ENCODE data around the gene ZDHHC24.
"Not testable (repeated sequence)": the region's sequence is repeated elsewhere in the genome, so short reads cannot be mapped to it uniquely, and the experiment has no call there.

The ZDHHC24 gene

DNA sequence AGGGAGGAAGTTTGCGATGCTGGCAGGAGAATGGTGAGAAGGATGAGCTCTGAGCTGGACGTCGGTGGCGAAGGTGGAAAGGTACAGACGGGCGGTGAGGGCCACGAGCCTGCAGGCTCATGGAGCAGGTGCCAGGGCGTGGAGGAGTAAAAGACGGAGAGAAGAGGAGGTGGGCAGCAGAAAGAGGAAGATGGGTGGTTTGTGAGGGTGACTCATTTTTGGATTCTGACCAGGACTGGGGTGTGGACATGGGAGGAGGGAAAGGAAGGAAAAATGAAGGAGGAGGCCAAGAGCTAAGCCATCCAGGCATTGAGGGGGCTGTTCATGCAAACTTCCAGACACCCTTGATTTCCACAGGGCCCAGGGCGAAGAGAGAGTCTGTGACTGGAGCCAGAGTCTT is 3.5 kb downstream of the ZDHHC24 start:
- no peaks in the 10 kb centered on the region for H3K9me3 Mint-ChIP-seq
- H3K4me1 Mint-ChIP-seq = peaks cover 49% of the 10 kb centered on the region
- peaks cover 48% of the 10 kb centered on the region for H3K36me3 Mint-ChIP-seq
- no peak for ATAC-seq
- H3K4me3 Mint-ChIP-seq = peak overlapping the region; percentile 82
- H3K27ac Mint-ChIP-seq = peak overlapping the region; percentile 90
- DNase-seq (ENCODE audit: low spot score in 2 of 2) = no peak

- Mint-ChIP-seq H3K36me3 (peaks cover 52% of the 10 kb centered on the region), H3K27ac (peak overlapping the region; percentile 90), H3K4me1 (peaks cover 48% of the 10 kb centered on the region), H3K4me3 (peak overlapping the region; percentile 82), H3K9me3 (no peaks in the 10 kb centered on the region)
- DNase-seq (ENCODE audit: low spot score in 2 of 2) (no peak), ATAC-seq (no peak)
Observed at GRCh38 chr11:66541892-66542291, 4.0 kb downstream of the ZDHHC24 start.

- DNase-seq (ENCODE audit: low spot score in 2 of 2); H3K4me3 Mint-ChIP-seq; H3K9me3 Mint-ChIP-seq; H3K27ac Mint-ChIP-seq; ATAC-seq: not testable (repeated sequence)
- Mint-ChIP-seq H3K36me3 (peaks cover 65% of the 10 kb centered on the region), H3K4me1 (peaks cover 41% of the 10 kb centered on the region)
Observed at GRCh38 chr11:66540598-66540997, 5.2 kb downstream of the ZDHHC24 start.

- Mint-ChIP-seq H3K4me3 (no peak overlapping the region), H3K4me1 (peaks cover 34% of the 10 kb centered on the region), H3K27ac (peak overlapping the region; percentile 32), H3K36me3 (peaks cover 69% of the 10 kb centered on the region), H3K9me3 (no peaks in the 10 kb centered on the region)
- DNase-seq (ENCODE audit: low spot score in 2 of 2) = no peak
- ATAC-seq = no peak
Observed at GRCh38 chr11:66539870-66540213, 6.0 kb downstream of the ZDHHC24 start.

DNA sequence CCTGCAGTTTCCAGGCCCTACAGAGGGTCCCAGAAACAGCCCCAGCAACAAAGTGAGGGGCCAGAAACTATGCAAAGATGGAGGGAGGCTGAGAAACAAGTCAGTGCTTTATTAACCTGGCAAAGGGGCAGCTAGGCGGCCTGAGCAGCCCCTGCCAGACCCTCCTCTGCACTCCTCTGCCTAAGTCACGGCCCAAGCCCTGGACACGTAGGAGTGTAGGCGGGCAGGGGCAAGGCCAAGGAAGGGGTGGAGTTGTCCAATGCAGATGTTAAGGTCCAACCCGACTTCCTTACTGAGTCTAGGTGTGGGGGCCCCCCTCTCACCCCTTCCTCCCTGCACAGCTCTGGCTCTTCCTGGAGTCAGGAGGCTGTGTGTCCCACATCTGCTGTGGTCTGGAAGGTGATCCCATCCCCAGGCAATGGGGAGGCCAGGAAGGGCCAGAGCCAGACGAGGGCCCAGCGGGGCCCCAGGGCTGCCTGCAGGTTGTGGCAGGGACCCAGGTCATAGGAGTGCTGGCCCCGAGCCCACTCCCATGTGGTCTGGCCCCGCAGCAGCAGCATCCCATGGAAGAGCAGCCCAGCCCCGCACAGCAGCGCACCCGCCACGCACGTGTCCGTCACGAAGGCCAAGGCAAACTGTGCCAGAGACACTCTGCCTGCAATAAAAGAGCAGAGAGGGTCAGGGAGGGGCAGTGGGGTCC is 6.5 kb downstream of the ZDHHC24 start:
- DNase-seq (ENCODE audit: low spot score in 2 of 2) = no peak
- H3K9me3 Mint-ChIP-seq = no peaks in the 10 kb centered on the region
- peak overlapping the region; percentile 43 for H3K27ac Mint-ChIP-seq
- H3K36me3 Mint-ChIP-seq = peaks cover 69% of the 10 kb centered on the region
- no peak for ATAC-seq
- no peak overlapping the region for H3K4me3 Mint-ChIP-seq
- peaks cover 31% of the 10 kb centered on the region for H3K4me1 Mint-ChIP-seq

GRCh38 chr11:66532784-66533183 is 13.1 kb downstream of the ZDHHC24 start:
- no peak for ATAC-seq
- Mint-ChIP-seq H3K36me3 (peaks cover 56% of the 10 kb centered on the region), H3K4me1 (peaks cover 20% of the 10 kb centered on the region), H3K27ac (peak overlapping the region; percentile 82), H3K9me3 (no peaks in the 10 kb centered on the region), H3K4me3 (no peak overlapping the region)
- no peak for DNase-seq (ENCODE audit: low spot score in 2 of 2)

- ATAC-seq (no peak), DNase-seq (ENCODE audit: low spot score in 2 of 2) (no peak)
- Mint-ChIP-seq H3K9me3 (no peaks in the 10 kb centered on the region), H3K36me3 (peaks cover 56% of the 10 kb centered on the region), H3K4me1 (peaks cover 20% of the 10 kb centered on the region), H3K27ac (peak overlapping the region; percentile 82), H3K4me3 (no peak overlapping the region)
Observed at GRCh38 chr11:66531841-66532240, 14.0 kb downstream of the ZDHHC24 start.

- no peaks in the 10 kb centered on the region for H3K9me3 Mint-ChIP-seq
- DNase-seq (ENCODE audit: low spot score in 2 of 2) (no peak), ATAC-seq (no peak)
- H3K27ac Mint-ChIP-seq = no peak overlapping the region
- H3K4me3 Mint-ChIP-seq = no peak overlapping the region
- H3K36me3 Mint-ChIP-seq = peaks cover 50% of the 10 kb centered on the region
- H3K4me1 Mint-ChIP-seq = peaks cover 20% of the 10 kb centered on the region
Observed at GRCh38 chr11:66530927-66531709, 14.7 kb downstream of the ZDHHC24 start.

GRCh38 chr11:66529655-66530054 is 16.2 kb downstream of the ZDHHC24 start:
- H3K27ac Mint-ChIP-seq = no peak overlapping the region
- no peak overlapping the region for H3K4me3 Mint-ChIP-seq
- H3K9me3 Mint-ChIP-seq = no peaks in the 10 kb centered on the region
- ATAC-seq (peak; percentile 46), DNase-seq (ENCODE audit: low spot score in 2 of 2) (no peak)
- H3K4me1 Mint-ChIP-seq = peaks cover 20% of the 10 kb centered on the region
- peaks cover 41% of the 10 kb centered on the region for H3K36me3 Mint-ChIP-seq

DNA sequence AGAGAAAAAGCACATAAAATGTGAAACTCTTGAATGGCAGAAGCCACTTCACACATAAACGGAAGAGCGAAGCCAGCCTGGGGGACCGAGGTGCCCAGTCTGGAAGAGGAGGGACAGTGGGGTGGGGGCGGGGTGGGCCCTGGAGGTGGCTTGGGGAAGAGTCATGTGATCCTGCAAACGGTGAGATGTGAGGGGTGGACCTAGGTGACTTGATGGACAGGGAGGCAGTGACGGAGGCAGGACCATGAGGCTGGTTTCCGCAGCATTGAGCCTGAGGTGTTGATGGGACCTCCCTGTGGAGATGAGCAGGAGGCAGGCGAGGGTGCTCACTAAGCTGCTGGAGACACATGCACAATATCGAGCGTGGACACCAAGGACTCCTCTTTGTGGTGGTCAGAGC is 16.8 kb downstream of the ZDHHC24 start:
- Mint-ChIP-seq H3K9me3 (no peaks in the 10 kb centered on the region), H3K4me3 (no peak overlapping the region), H3K27ac (no peak overlapping the region)

GRCh38 chr11:66524304-66525040 is 21.4 kb downstream of the ZDHHC24 start:
- ATAC-seq (no peak), DNase-seq (ENCODE audit: low spot score in 2 of 2) (no peak)
- H3K4me1 Mint-ChIP-seq = no peaks in the 10 kb centered on the region
- no peak overlapping the region for H3K27ac Mint-ChIP-seq
- H3K36me3 Mint-ChIP-seq = peaks cover 71% of the 10 kb centered on the region
- H3K4me3 Mint-ChIP-seq = no peak overlapping the region
- H3K9me3 Mint-ChIP-seq = no peaks in the 10 kb centered on the region

More for the DNA sequence above, 16.8 kb downstream of the ZDHHC24 start:
- Mint-ChIP-seq H3K36me3 (peaks cover 45% of the 10 kb centered on the region), H3K4me1 (peaks cover 20% of the 10 kb centered on the region)
- ATAC-seq = no peak
- no peak for DNase-seq (ENCODE audit: low spot score in 2 of 2)

DNA sequence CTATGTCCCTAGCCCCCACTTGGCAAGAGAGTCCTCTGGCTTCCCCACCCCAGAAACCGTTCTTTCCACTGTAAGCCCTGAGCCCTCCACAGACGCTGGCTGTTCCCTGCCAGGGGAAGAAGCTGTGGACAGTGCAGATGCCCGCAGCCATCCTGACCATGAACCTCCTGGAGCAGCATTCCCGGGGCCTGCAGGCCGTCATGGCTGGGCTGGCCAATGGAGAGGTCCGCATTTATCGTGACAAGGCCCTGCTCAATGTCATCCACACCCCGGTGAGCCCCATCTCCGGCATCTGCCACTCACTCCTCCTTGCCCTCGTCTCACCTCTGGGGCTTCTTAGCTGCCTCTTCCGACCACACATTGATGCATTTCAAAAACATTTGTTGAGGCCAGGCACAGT is 22.2 kb downstream of the ZDHHC24 start:
- H3K27ac Mint-ChIP-seq = peak overlapping the region; percentile 43
- peaks cover 71% of the 10 kb centered on the region for H3K36me3 Mint-ChIP-seq
- no peaks in the 10 kb centered on the region for H3K4me1 Mint-ChIP-seq
- ATAC-seq = no peak
- no peaks in the 10 kb centered on the region for H3K9me3 Mint-ChIP-seq
- no peak for DNase-seq (ENCODE audit: low spot score in 2 of 2)
- H3K4me3 Mint-ChIP-seq = no peak overlapping the region

- peak overlapping the region; percentile 87 for H3K27ac Mint-ChIP-seq
Observed at GRCh38 chr11:66510990-66511339, 34.9 kb downstream of the ZDHHC24 start.

GRCh38 chr11:66510271-66510989 is 35.4 kb downstream of the ZDHHC24 start, which contains the start of gene BBS1:
Gene BBS1 (plus strand): TSS chr11:66510635. CDS start chr11:66510660, 25 bp downstream.
- peak within 1 kb of the TSS; percentile 87 for H3K27ac Mint-ChIP-seq
- peak; percentile 97 for ATAC-seq
- H3K4me3 Mint-ChIP-seq = peak within 1 kb of the TSS; percentile 84
- peak; percentile 84 to 92 for DNase-seq (ENCODE audit: low spot score in 2 of 2)
- H3K36me3 Mint-ChIP-seq = peaks cover 33% of the 10 kb centered on the region
- H3K9me3 Mint-ChIP-seq = no peaks in the 10 kb centered on the region
- H3K4me1 Mint-ChIP-seq = peaks cover 14% of the 10 kb centered on the region

More at GRCh38 chr11:66510990-66511339, 34.9 kb downstream of the ZDHHC24 start:
- DNase-seq (ENCODE audit: low spot score in 2 of 2) (no peak), ATAC-seq (no peak)
- Mint-ChIP-seq H3K36me3 (peaks cover 33% of the 10 kb centered on the region), H3K9me3 (no peaks in the 10 kb centered on the region), H3K4me3 (peak overlapping the region; percentile 84), H3K4me1 (peaks cover 14% of the 10 kb centered on the region)

GRCh38 chr11:66509131-66509561 is 36.7 kb downstream of the ZDHHC24 start:
- Mint-ChIP-seq H3K36me3 (peaks cover 34% of the 10 kb centered on the region), H3K9me3 (no peaks in the 10 kb centered on the region), H3K4me3 (no peak overlapping the region), H3K27ac (peak overlapping the region; percentile 87), H3K4me1 (peaks cover 14% of the 10 kb centered on the region)
- no peak for DNase-seq (ENCODE audit: low spot score in 2 of 2)
- peak; percentile 39 for ATAC-seq
